ENCODE data around the gene MTMR4.

DNA sequence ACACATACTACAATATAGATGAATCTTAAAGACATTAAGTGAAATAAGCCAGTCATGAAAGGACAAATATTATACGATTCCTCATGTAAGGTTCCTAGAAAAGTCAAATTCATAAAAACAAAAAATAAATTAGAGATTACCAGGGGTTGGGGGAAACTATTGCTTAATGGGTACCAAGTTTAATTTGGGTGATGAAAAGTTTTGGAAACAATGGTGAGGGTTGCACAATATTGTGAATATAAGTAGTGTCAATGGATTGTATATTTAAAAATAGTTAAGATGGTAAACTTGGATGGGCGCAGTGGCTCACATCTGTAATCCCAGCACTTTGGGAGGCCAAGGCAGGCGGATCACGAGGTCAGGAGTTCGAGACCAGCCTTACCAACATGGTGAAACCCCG lies 44.1 kb downstream of the MTMR4 start:
- no peak for TF ChIP-seq BHLHE40 (IDR thresholded peaks at IDR 0.05; ENCODE audit: borderline replicate concordance)
- no peak for TF ChIP-seq ZNF384 (IDR thresholded peaks at IDR 0.05)
- TF ChIP-seq, protein P1, sequence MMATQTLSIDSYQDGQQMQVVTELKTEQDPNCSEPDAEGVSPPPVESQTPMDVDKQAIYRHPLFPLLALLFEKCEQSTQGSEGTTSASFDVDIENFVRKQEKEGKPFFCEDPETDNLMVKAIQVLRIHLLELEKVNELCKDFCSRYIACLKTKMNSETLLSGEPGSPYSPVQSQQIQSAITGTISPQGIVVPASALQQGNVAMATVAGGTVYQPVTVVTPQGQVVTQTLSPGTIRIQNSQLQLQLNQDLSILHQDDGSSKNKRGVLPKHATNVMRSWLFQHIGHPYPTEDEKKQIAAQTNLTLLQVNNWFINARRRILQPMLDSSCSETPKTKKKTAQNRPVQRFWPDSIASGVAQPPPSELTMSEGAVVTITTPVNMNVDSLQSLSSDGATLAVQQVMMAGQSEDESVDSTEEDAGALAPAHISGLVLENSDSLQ (IDR thresholded peaks at IDR 0.05), result no peak
- no peak for TF ChIP-seq ELF4 (IDR thresholded peaks at IDR 0.05)
- TF ChIP-seq HDGF (IDR thresholded peaks at IDR 0.05; ENCODE audit: borderline replicate concordance), result no peak
- no peak for TF ChIP-seq TARDBP (IDR thresholded peaks at IDR 0.05)
- no peak for TF ChIP-seq FOXM1 (IDR thresholded peaks at IDR 0.05; ENCODE audit: borderline replicate concordance)
- TF ChIP-seq L3MBTL2 (conservative IDR thresholded peaks at IDR 0.05), result no peak

Measured in HEK293T (cell line).